ENCODE measurements around the gene DNAJC5G. TPM values are rescaled to one million over a fixed set of nuclear protein-coding genes. Genes with fewer than 3 reads are reported as not detected.
"Not testable (repeated sequence)": the region's sequence is repeated elsewhere in the genome, so short reads cannot be mapped to it uniquely, and the experiment has no call there.

DNAJC5G gene
- total and polyA plus RNA-seq, 9 of the 15 experiments (the other 6 are each of a cell fraction or from before 2014, with no cell fraction given): not detected

- BruUV-seq (replicated peaks); H2AFZ ChIP-seq (ENCODE audit: low read depth, low read length); H3K9me3 ChIP-seq (replicated peaks; ENCODE audit: control insufficient read depth, insufficient read depth, low read depth, low read length); H3K4me3 ChIP-seq; H3K4me2 ChIP-seq (ENCODE audit: insufficient read depth, low read length); in situ Hi-C loops (cut with MboI); H4K20me1 ChIP-seq (replicated peaks; ENCODE audit: control insufficient read depth, insufficient read depth, low read length); intact Hi-C loops (cut with micrococcal nuclease); H3K27me3 ChIP-seq (ENCODE audit: control insufficient read depth in 2 of 2, insufficient read depth in 2 of 2, low read length in 2 of 2); FAIRE-seq; H3K27ac ChIP-seq (ENCODE audit: extremely low read depth, low read depth, low read length); DNase-seq (ENCODE audit: extremely low read depth in 1 of 4, low spot score in 3 of 4); H3K9me1 ChIP-seq (ENCODE audit: control insufficient read depth, insufficient read depth, low read length); ATAC-seq; H3K9ac ChIP-seq (ENCODE audit: insufficient read depth in 1 of 2, low read depth in 2 of 2, low read length in 2 of 2): not testable (repeated sequence)
- ChIA-PET CTCF (ENCODE audit: low intra/inter-chr PET ratio) (interaction anchor here (1.5 kb wide), 1 partner anchor 50 kb away, joined by 5 read pairs; the partner anchor contains the start of genes EIF2B4 and SNX17), POLR2A (interaction anchor here (0.6 to 0.9 kb wide), 2 partner anchors 9 to 61 kb away, joined by 3 read pairs; partner anchors contain the start of gene ZNF513)
- Histone ChIP-seq H3K4me1 (replicated peaks in 1 of 2; ENCODE audit: control insufficient read depth in 2 of 2, insufficient read depth in 2 of 2, low read length in 2 of 2) (peaks cover 12 to 21% of the 10 kb centered on the region in 2 experiments), H3K36me3 (ENCODE audit: control insufficient read depth, insufficient read depth, low read length) (peaks cover 18% of the 10 kb centered on the region; the same call in 2 of the 3 replicates), H3K79me2 (ENCODE audit: control insufficient read depth, insufficient read depth, low read length) (peaks cover 32% of the 10 kb centered on the region)
- WGBS (ENCODE audit: insufficient coverage, low coverage, missing lambda C conversion rate): 92% methylated on average over 13 of the region's 15 CpGs
Observed at GRCh38 chr2:27319839-27320238, 44.6 kb downstream of the DNAJC5G start.

GRCh38 chr2:27320958-27321543, 45.8 kb downstream of the DNAJC5G start:
- peaks cover 32% of the 10 kb centered on the region for H3K79me2 ChIP-seq (ENCODE audit: control insufficient read depth, insufficient read depth, low read length)
- peaks cover 24% of the 10 kb centered on the region; the same call in 2 of the 3 replicates for H3K36me3 ChIP-seq (ENCODE audit: control insufficient read depth, insufficient read depth, low read length)
- ChIA-PET POLR2A (interaction anchor here (0.6 to 4.1 kb wide), 6 partner anchors 12 to 937 kb away, joined by 3 to 22 read pairs (median 6); partner anchors contain the start of gene GTF3C2), CTCF (ENCODE audit: low intra/inter-chr PET ratio) (interaction anchor here (1.0 to 1.5 kb wide), 3 partner anchors 30 to 362 kb away, joined by 3 to 5 read pairs (median 4); partner anchors contain the start of genes EIF2B4 and SNX17)
- H3K9ac ChIP-seq (ENCODE audit: insufficient read depth in 1 of 2, low read depth in 2 of 2, low read length in 2 of 2): peak overlapping the region; percentile 70 to 99
- DNase-seq (ENCODE audit: extremely low read depth in 1 of 4, low spot score in 3 of 4) (peak; percentile 82 to 90 (median 84)), FAIRE-seq (peak; percentile 84), ATAC-seq (peak; percentile 85)
- peak overlapping the region; percentile 98 for H3K27ac ChIP-seq (ENCODE audit: extremely low read depth, low read depth, low read length)
- H3K4me1 ChIP-seq (replicated peaks in 1 of 2; ENCODE audit: control insufficient read depth in 2 of 2, insufficient read depth in 2 of 2, low read length in 2 of 2): peaks cover 11 to 21% of the 10 kb centered on the region in 2 experiments
- H3K4me3 ChIP-seq: peak overlapping the region; percentile 71; the same call in 1 of the 2 replicates
- intact Hi-C loops (cut with micrococcal nuclease): no loop called here
- peak overlapping the region; percentile 96 for H3K4me2 ChIP-seq (ENCODE audit: insufficient read depth, low read length)
- H2AFZ ChIP-seq (ENCODE audit: low read depth, low read length): no peak overlapping the region; the same call in 1 of the 2 replicates
- no peaks in the 10 kb centered on the region for H3K27me3 ChIP-seq (ENCODE audit: control insufficient read depth in 2 of 2, insufficient read depth in 2 of 2, low read length in 2 of 2)
- in situ Hi-C loops (cut with MboI): no loop called here
- H3K9me3 ChIP-seq (replicated peaks; ENCODE audit: control insufficient read depth, insufficient read depth, low read depth, low read length): no peaks in the 10 kb centered on the region
- no TSS peak for BruUV-seq (replicated peaks)
- H3K9me1 ChIP-seq (ENCODE audit: control insufficient read depth, insufficient read depth, low read length): peaks cover 7% of the 10 kb centered on the region
- 19% methylated on average over 8 of the region's 8 CpGs for whole genome bisulfite sequencing (ENCODE audit: insufficient coverage, low coverage, missing lambda C conversion rate)
- 0 out of 2 replicates have a peak, but pooled peaks cover 2% of the 10 kb centered on the region for H4K20me1 ChIP-seq (replicated peaks; ENCODE audit: control insufficient read depth, insufficient read depth, low read length)
- peak; percentile 72 for TF ChIP-seq SP1 (CRISPR knock-in tag; IDR thresholded peaks at IDR 0.05)
- TF ChIP-seq CXXC5 (CRISPR knock-in tag; IDR thresholded peaks at IDR 0.05): peak; percentile 60
- TF ChIP-seq BCOR (IDR thresholded peaks at IDR 0.05): no peak
- peak; percentile 18 for TF ChIP-seq KDM5B (IDR thresholded peaks at IDR 0.05; ENCODE audit: insufficient replicate concordance, low read depth, low read length)
- peak; percentile 81 for TF ChIP-seq SMARCC2 (IDR thresholded peaks at IDR 0.05; ENCODE audit: low read depth)
- peak; percentile 72; the same call in 1 of the 2 replicates for TF ChIP-seq MTA3 (IDR thresholded peaks at IDR 0.05; ENCODE audit: borderline replicate concordance)
- TF ChIP-seq RHOXF2B (CRISPR knock-in tag; conservative IDR thresholded peaks at IDR 0.05): no peak
- peak in 1 of 2 experiments; percentile 86; a peak in 1 of 4 replicates for TF ChIP-seq RCOR1 (IDR thresholded peaks at IDR 0.05; ENCODE audit: borderline replicate concordance in 1 of 2, low read depth in 2 of 2, low read length in 2 of 2)
- TF ChIP-seq RNF2 (IDR thresholded peaks at IDR 0.05): no peak
- TF ChIP-seq PHF21A (IDR thresholded peaks at IDR 0.05; ENCODE audit: borderline replicate concordance, low read depth): peak; percentile 87; the same call in 1 of the 2 replicates
- peak; percentile 75 for TF ChIP-seq NFIC (IDR thresholded peaks at IDR 0.05)
- no peak for TF ChIP-seq NR2C1 (IDR thresholded peaks at IDR 0.05)
- no peak for TF ChIP-seq NR2C1 (tag; IDR thresholded peaks at IDR 0.05)
- TF ChIP-seq ZBTB8A (IDR thresholded peaks at IDR 0.05; ENCODE audit: partially characterized antibody): no peak
- peak; percentile 68; the same call in 1 of the 2 replicates for TF ChIP-seq MYNN (IDR thresholded peaks at IDR 0.05)
- no peak for TF ChIP-seq MYNN (CRISPR knock-in tag; IDR thresholded peaks at IDR 0.05)

Measured in K562 (cell line).